ENCODE results near the gene GRPEL1. TPM values are rescaled to one million over a fixed set of nuclear protein-coding genes. Genes with fewer than 3 reads are reported as not detected.

Gene GRPEL1
- total RNA-seq, 2 donors from 2014 or later: 6.6 to 10.6 TPM

DNA sequence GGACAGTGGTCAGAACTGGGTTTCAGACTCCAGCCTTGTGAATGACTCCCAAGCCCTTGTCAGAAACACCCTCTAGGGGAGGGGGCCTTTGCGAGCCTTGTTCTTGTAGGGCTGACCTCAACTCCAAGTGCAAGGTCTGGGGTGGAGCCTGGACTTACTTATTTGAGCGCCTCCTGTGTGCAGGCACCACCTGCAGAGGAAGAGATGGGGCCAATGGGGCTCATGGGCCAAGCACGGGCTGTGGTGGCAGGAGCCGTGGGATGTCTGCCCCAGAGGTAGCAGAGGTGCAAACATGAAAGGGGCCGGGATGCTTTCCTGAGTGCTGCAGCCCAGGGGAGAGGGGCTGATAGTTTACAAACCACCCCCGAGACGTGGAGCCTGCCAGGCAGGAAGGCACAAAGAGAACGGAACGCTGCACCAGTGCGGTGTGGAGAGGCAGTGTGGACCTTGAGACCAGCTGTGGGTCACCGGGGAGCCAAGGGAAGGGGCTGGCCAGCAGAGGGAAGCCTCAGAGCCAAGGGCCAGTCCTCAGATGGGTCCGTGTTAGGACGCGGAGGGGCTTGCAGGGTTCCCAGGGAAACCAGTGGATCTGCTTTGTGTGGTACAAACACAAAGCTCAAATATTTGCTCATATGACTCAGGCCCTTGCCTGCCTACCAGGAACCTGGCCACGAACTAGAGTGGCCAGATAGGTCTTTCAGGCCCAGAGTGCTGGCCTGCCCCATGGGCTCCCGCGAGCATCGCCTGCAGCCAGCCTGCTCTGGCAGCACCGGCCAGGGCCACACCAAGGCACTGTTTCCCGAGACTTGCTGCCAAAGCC, 33.4 kb downstream of the GRPEL1 start:
- peak; percentile 96 for ATAC-seq
- peak in 1 of 7 experiments; percentile 4 for TF ChIP-seq CTCF (IDR thresholded peaks at IDR 0.05)
- peak; percentile 43 to 51 (median 50) for TF ChIP-seq POLR2A (IDR thresholded peaks at IDR 0.05)
- peaks cover 13% of the 10 kb centered on the region for H3K4me1 ChIP-seq
- H3K36me3 ChIP-seq (replicated peaks in 1 of 2; ENCODE audit: insufficient read depth in 1 of 2, low read depth in 2 of 2): peaks cover 0 to 20% of the 10 kb centered on the region in 2 donors
- DNase-seq: peak; percentile 71 to 86 (median 77)
- H3K27me3 ChIP-seq: no peaks in the 10 kb centered on the region
- WGBS, 2 donors: 37% methylated on average over 14 to 20 of the region's 20 CpGs
- no peak overlapping the region for H3K4me3 ChIP-seq
- H3K9me3 ChIP-seq: no peaks in the 10 kb centered on the region
- peak overlapping the region in 3 of 4 donors; percentile 7 to 73 (median 49) for H3K27ac ChIP-seq
- intact Hi-C loops (cut with DNase I): no loop called here

GRCh38 chr4:7032596-7032995, 35.3 kb downstream of the GRPEL1 start:
- Histone ChIP-seq H3K4me1 (peaks cover 13% of the 10 kb centered on the region), H3K27me3 (no peaks in the 10 kb centered on the region), H3K36me3 (replicated peaks in 1 of 2; ENCODE audit: insufficient read depth in 1 of 2, low read depth in 2 of 2) (peaks cover 0 to 21% of the 10 kb centered on the region in 2 donors), H3K27ac (no peak overlapping the region), H3K9me3 (no peaks in the 10 kb centered on the region), H3K4me3 (no peak overlapping the region)
- ATAC-seq (no peak), DNase-seq (no peak)
- TF ChIP-seq POLR2A (IDR thresholded peaks at IDR 0.05) (no peak), CTCF (IDR thresholded peaks at IDR 0.05) (no peak)
- WGBS, 2 donors: 92% methylated on average over 8 of the region's 8 CpGs
- intact Hi-C loops (cut with DNase I): no loop called here

DNA sequence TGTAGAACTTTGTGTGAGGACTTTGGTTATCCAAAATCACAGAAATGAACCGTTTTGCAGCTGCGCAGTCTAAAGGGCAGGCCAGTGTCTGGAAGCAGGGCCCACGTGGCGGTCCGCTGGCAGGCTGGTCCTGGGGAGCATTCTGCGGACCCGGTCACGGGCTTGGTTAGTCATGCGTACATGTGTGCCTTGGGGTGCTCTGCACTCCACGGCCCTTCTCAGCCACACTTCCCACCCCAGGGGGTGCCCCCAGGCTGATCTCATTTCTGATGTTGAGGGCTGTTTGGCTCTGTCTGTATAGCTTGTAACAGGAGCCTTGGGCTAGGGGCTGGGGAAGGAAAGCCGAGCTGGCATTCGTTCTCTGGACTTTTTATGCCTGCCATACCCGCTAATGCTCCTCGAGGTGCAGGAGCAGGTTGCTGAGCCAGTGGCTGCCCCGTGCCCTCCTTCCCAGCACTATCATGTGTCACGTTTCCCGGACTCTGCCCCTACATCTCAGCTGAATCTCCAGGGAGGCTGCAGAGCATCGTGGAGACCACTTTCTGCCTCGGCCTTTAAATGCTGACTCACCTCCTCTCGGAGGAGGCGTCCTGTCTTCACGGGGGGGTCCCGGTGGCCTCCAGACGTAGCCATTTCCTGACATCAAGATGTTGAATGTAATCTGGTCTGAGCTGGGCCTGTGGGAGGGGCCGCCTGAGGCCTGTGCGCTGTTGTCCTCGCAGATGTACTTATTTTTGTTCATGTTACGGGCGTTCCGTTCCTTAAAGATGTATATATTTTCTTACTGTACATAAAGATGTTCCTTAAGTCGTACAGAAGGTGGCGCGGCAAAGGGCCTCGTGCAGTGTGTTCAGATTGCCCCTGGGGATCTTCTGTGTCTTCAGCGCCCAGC, 36.1 kb downstream of the GRPEL1 start:
- peaks cover 0 to 21% of the 10 kb centered on the region in 2 donors for H3K36me3 ChIP-seq (replicated peaks in 1 of 2; ENCODE audit: insufficient read depth in 1 of 2, low read depth in 2 of 2)
- intact Hi-C loops (cut with DNase I): no loop called here
- TF ChIP-seq POLR2A (IDR thresholded peaks at IDR 0.05) (no peak), CTCF (IDR thresholded peaks at IDR 0.05) (no peak)
- H3K27ac ChIP-seq: no peak overlapping the region
- no peaks in the 10 kb centered on the region for H3K9me3 ChIP-seq
- WGBS, 2 donors: 77 to 84% methylated on average over 31 to 35 of the region's 35 CpGs
- DNase-seq (no peak), ATAC-seq (no peak)
- peaks cover 13% of the 10 kb centered on the region for H3K4me1 ChIP-seq
- H3K27me3 ChIP-seq: no peaks in the 10 kb centered on the region
- H3K4me3 ChIP-seq: no peak overlapping the region

DNA sequence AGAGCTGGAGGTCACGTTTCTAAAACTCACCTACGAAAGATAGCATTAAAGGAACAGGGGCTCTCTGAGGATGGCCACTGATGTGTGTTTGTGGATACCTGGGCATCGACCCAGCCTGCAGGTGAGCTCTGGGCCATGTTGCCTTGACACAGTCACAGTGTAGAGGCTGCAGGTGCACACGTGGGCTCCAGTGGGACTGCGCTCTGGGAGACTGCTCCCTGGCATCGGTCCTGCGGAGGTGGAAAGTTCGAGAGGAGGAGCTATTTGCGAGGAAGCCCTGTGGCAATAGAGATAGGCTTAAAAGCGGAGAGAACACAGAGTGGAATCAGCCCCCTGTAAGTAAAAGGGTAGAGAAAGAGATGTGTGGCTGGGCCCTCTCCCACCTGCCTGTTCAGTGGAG, 37.0 kb downstream of the GRPEL1 start:
- Histone ChIP-seq H3K4me1 (peaks cover 13% of the 10 kb centered on the region), H3K27me3 (no peaks in the 10 kb centered on the region), H3K27ac (no peak overlapping the region), H3K9me3 (no peaks in the 10 kb centered on the region), H3K4me3 (no peak overlapping the region), H3K36me3 (replicated peaks in 1 of 2; ENCODE audit: insufficient read depth in 1 of 2, low read depth in 2 of 2) (peaks cover 0 to 21% of the 10 kb centered on the region in 2 donors)
- no peak for DNase-seq
- WGBS, 2 donors: 90 to 93% methylated on average over 10 of the region's 10 CpGs
- TF ChIP-seq CTCF (IDR thresholded peaks at IDR 0.05) (no peak), POLR2A (IDR thresholded peaks at IDR 0.05) (no peak)
- ATAC-seq: no peak
- intact Hi-C loops (cut with DNase I): no loop called here

Data from body of pancreas (tissue), 4 donors.